Endothelial cell of umbilical vein (primary cell): Measurements from ENCODE around the gene SLC4A1AP. TPM values are rescaled to one million over a fixed set of nuclear protein-coding genes. Genes with fewer than 3 reads are reported as not detected.

Experiments used
- BruUV-seq: library from RNA; stranded (reverse); fragments of 400-500 nt; replicated peaks from 2 replicates; lab custom pipeline; 2021; lab: Mats Ljungman, UMichigan
- CTCF ChIA-PET: fragments of 300-600, 350-600 bp; sonication (Branson Sonifier 250); formaldehyde crosslinking; loops from one replicate; lab custom pipeline; 2021; ENCODE audit warnings: antibody characterized with exemption, inconsistent platforms; lab: Charles Lee
- POLR2A ChIA-PET: fragments of 300-600, 350-600 bp; sonication (Branson Sonifier 250); formaldehyde crosslinking; loops from one replicate; lab custom pipeline; 2021; ENCODE audit warnings: antibody characterized with exemption, inconsistent platforms; lab: Charles Lee
- DNase-seq: peaks from one replicate; pipeline ENCODE4 v3.0.0-alpha.2; 2011; ENCODE audit warnings: low read depth, low spot score
- FAIRE-seq: peaks from 2 replicates; lab custom pipeline; 2011; peaks lifted over from hg19 to GRCh38; lab: Jason Lieb, UNC
- H2AFZ ChIP-seq: 2 replicates; pipeline ENCODE4 v1.6.0; 2012; ENCODE audit warnings: low read depth, low read length, control low read depth, inconsistent platforms
- H3K27ac ChIP-seq: 2 replicates; pipeline ENCODE4 v1.5.1; 2011; ENCODE audit warnings: low read depth, mild to moderate bottlenecking, control low read depth, low read length, moderate library complexity; ENCODE audit not compliant: insufficient read depth
- H3K27me3 ChIP-seq, 2 experiments: 2 replicates each; pipeline versions ENCODE4 v1.6.0 to v1.6.1; 2011; ENCODE audit warnings: low read length in 2 of 2, mixed read lengths in 1 of 2; ENCODE audit not compliant: control insufficient read depth in 2 of 2, insufficient read depth in 2 of 2
- H3K36me3 ChIP-seq, 2 experiments: 2 replicates in 1 of 2; 3 replicates in 1 of 2; pipeline ENCODE4 v1.5.1; 2011; ENCODE audit warnings: low read length in 2 of 2, mild to moderate bottlenecking in 1 of 2, moderate library complexity in 1 of 2; ENCODE audit not compliant: control insufficient read depth in 2 of 2, insufficient read depth in 2 of 2; ENCODE audit errors: extremely low read depth in 1 of 2
- H3K4me1 ChIP-seq: 3 replicates; pipeline ENCODE4 v1.5.1; 2011; ENCODE audit warnings: mild to moderate bottlenecking, low read length; ENCODE audit not compliant: control insufficient read depth, insufficient read depth; ENCODE audit errors: extremely low read depth
- H3K4me2 ChIP-seq: 2 replicates; pipeline ENCODE4 v1.6.1; 2011; ENCODE audit warnings: low read length, control low read depth, mixed read lengths; ENCODE audit not compliant: insufficient read depth
- H3K4me3 ChIP-seq, 3 experiments: fragments of 200-600 bp in 1 of 3; sonication (generic), shearing (Covaris generic) in 1 of 3; replicated peaks in 1 of 3; 2 replicates each; pipeline ENCODE4 v1.5.1; 2011 to 2016; ENCODE audit warnings: control low read depth in 3 of 3, low read length in 3 of 3, mild to moderate bottlenecking in 2 of 3, inconsistent platforms in 1 of 3, low read depth in 1 of 3, moderate library complexity in 1 of 3; ENCODE audit not compliant: insufficient read depth in 1 of 3
- H3K79me2 ChIP-seq: 2 replicates; pipeline ENCODE4 v1.6.0; 2012; ENCODE audit warnings: low read length, inconsistent platforms; ENCODE audit not compliant: control insufficient read depth, insufficient read depth
- H3K9ac ChIP-seq: replicated peaks from 2 replicates; pipeline ENCODE3; 2011; ENCODE audit warnings: low read length, control low read depth; ENCODE audit not compliant: insufficient read depth; ENCODE audit errors: extremely low read depth
- H3K9me1 ChIP-seq: replicated peaks from 3 replicates; pipeline ENCODE4 v1.6.0; 2011; ENCODE audit warnings: mild to moderate bottlenecking, low read length; ENCODE audit not compliant: control insufficient read depth, insufficient read depth; ENCODE audit errors: extremely low read depth
- H3K9me3 ChIP-seq: replicated peaks from 2 replicates; pipeline ENCODE4 v1.5.1; 2012; ENCODE audit warnings: low read length, inconsistent platforms; ENCODE audit not compliant: control insufficient read depth, insufficient read depth
- H4K20me1 ChIP-seq: replicated peaks from 2 replicates; pipeline ENCODE3; 2011; ENCODE audit warnings: mild to moderate bottlenecking, low read length; ENCODE audit not compliant: control insufficient read depth, insufficient read depth; ENCODE audit errors: extremely low read depth
- CTCF ChIP-seq, 2 donors: IDR thresholded peaks; 1 replicate in 1 of 2; 2 replicates in 1 of 2; pipeline ENCODE4 v1.5.1; 2011; ENCODE audit warnings: low read length in 2 of 2, mild to moderate bottlenecking in 2 of 2, moderate library complexity in 2 of 2, control low read depth in 1 of 2, inconsistent platforms in 1 of 2, low read depth in 1 of 2; ENCODE audit not compliant: insufficient read depth in 1 of 2; ENCODE audit errors: extremely low read depth in 1 of 2
- FOS ChIP-seq: IDR thresholded peaks from 2 replicates; pipeline ENCODE4 v1.6.1; 2011; ENCODE audit warnings: mild to moderate bottlenecking, low read length, moderate library complexity, borderline replicate concordance; ENCODE audit not compliant: insufficient read depth
- GATA2 ChIP-seq: IDR thresholded peaks from 2 replicates; pipeline ENCODE4 v1.7.0; 2011; ENCODE audit warnings: low read depth, mild to moderate bottlenecking, moderate library complexity, mixed read lengths, low read length; ENCODE audit not compliant: insufficient read length, insufficient read depth
- JUN ChIP-seq: IDR thresholded peaks from 2 replicates; pipeline ENCODE4 v1.6.1; 2011; ENCODE audit warnings: borderline replicate concordance, low read depth; ENCODE audit not compliant: insufficient read length, insufficient read depth
- MAX ChIP-seq: IDR thresholded peaks from 2 replicates; pipeline ENCODE4 v1.6.1; 2011; ENCODE audit not compliant: insufficient read depth, insufficient read length
- POLR2A ChIP-seq: IDR thresholded peaks from 2 replicates; pipeline ENCODE4 v1.6.1; 2012; ENCODE audit warnings: low read depth, mild to moderate bottlenecking, control low read depth, low read length
- dilution Hi-C: fragments of 300-500 bp; cut with MboI; formaldehyde crosslinking; loops from one replicate; pipeline ENCODE4 v1.15.0; 2019; ENCODE audit warnings: low sequenced_read_pairs; ENCODE audit not compliant: extremely low pct_ligation_motif_present
- intact Hi-C: fragments of 100-400 bp; cut with micrococcal nuclease; formaldehyde crosslinking; loops from one replicate; pipeline ENCODE4 v1.10.0; 2022
- polyA plus RNA-seq, 4 experiments: library from polyadenylated mRNA; depleted of rRNA in 3 of 4; stranded (reverse) in 3 of 4; unstranded in 1 of 4; fragments of >200 nt; gene quantifications; 2 replicates each; pipeline versions ENCODE4 v1.2.1 to v1.2.3, GENCODE V29; 2011 to 2012; ENCODE audit warnings: missing spikeins in 1 of 4
- total RNA-seq: library from RNA; stranded (reverse); gene quantifications from 2 replicates; pipeline ENCODE4 v1.2.3, GENCODE V29; 2021

The SLC4A1AP gene
- total and polyA plus RNA-seq, 2 donors (not counting 3 experiments of a cell fraction or from before 2014, with no cell fraction given) = 9.5 to 28.4 TPM

GRCh38 chr2:27667446-27667845 is 3.8 kb downstream of the SLC4A1AP start:
- Histone ChIP-seq H3K79me2 (peaks cover 22% of the 10 kb centered on the region), H3K27me3 (no peaks in the 10 kb centered on the region), H3K9me3 (no peaks in the 10 kb centered on the region), H3K4me2 (peak overlapping the region; percentile 82), H3K9me1 (no peaks in the 10 kb centered on the region), H3K36me3 (peaks cover 0 to 6% of the 10 kb centered on the region in 2 experiments), H4K20me1 (no peaks in the 10 kb centered on the region), H3K27ac (peak overlapping the region; percentile 48), H3K4me1 (peaks cover 35% of the 10 kb centered on the region), H3K9ac (no peak overlapping the region), H3K4me3 (peak overlapping the region in 1 of 3 experiments; percentile 14), H2AFZ (no peak overlapping the region)
- dilution Hi-C loops = no loop called here
- FAIRE-seq = peak; percentile 76
- peak; percentile 47 for DNase-seq
- CTCF ChIA-PET = interaction anchor here (7.3 kb wide), 1 partner anchor 15 kb away, joined by 74 read pairs; no protein-coding TSS in a partner anchor
- intact Hi-C loops = loop anchor here (1.0 kb wide), 1 partner anchor 15 kb away; no protein-coding TSS in a partner anchor
- BruUV-seq = no TSS peak
- POLR2A ChIA-PET = no interaction called here
- TF ChIP-seq JUN (peak; percentile 36), POLR2A (no peak), FOS (peak; percentile 64), MAX (no peak), CTCF (IDR thresholded peaks at IDR 0.05; ENCODE audit: extremely low read depth in 1 of 2, insufficient read depth in 1 of 2, low read depth in 1 of 2, low read length in 2 of 2) (no peak), GATA2 (peak; percentile 41)
